Upper lobe of left lung (tissue), 6 donors: ENCODE measurements around the gene DRGX. TPM values are rescaled to one million over a fixed set of nuclear protein-coding genes. Genes with fewer than 3 reads are reported as not detected.
A peak's percentile ranks its signal among the peaks of the same experiment; 100 is the strongest.

ENCODE experiments used
- ATAC-seq, 2 donors: fragments of 200-7000 bp; cut with Tn5 transposase; one replicate each; pipeline ENCODE4 v1.9.1; 2022; ENCODE audit warnings: mild to moderate bottlenecking in 2 of 2, moderate library complexity in 2 of 2; ENCODE audit not compliant: low FRiP score in 2 of 2
- DNase-seq, 2 donors: peaks; one replicate each; pipeline ENCODE4 v3.0.0-alpha.2; 2019 to 2020
- H3K27ac ChIP-seq, 4 donors: fragments of 200-600 bp; sonication (generic); one replicate each; pipeline ENCODE4 v1.5.1; 2016 to 2019
- H3K27me3 ChIP-seq, 4 donors: fragments of 200-600 bp; sonication (generic); one replicate each; pipeline ENCODE4 v1.5.1; 2017 to 2019
- H3K36me3 ChIP-seq, 4 donors: fragments of 200-600 bp; sonication (generic); one replicate each; pipeline ENCODE4 v1.5.1; 2016 to 2019
- H3K4me1 ChIP-seq, 4 donors: fragments of 200-600 bp; sonication (generic); one replicate each; pipeline ENCODE4 v1.5.1; 2018 to 2019
- H3K4me3 ChIP-seq, 4 donors: fragments of 200-600 bp; sonication (generic); one replicate each; pipeline ENCODE4 v1.5.1; 2017 to 2019; ENCODE audit warnings: mild to moderate bottlenecking in 2 of 4, moderate library complexity in 1 of 4
- H3K9me3 ChIP-seq, 4 donors: fragments of 200-600 bp; sonication (generic); one replicate each; pipeline ENCODE4 v1.5.1; 2018 to 2019
- EP300 ChIP-seq, 4 donors: sonication (generic); formaldehyde crosslinking; IDR thresholded peaks; one replicate each; pipeline ENCODE4 v1.5.1; 2017; ENCODE audit warnings: antibody characterized with exemption in 4 of 4, control low read depth in 2 of 4
- POLR2A ChIP-seq, 4 donors: fragments of 450-650 bp; IDR thresholded peaks; one replicate each; pipeline ENCODE4 v1.5.1; 2016 to 2017; ENCODE audit warnings: antibody characterized with exemption in 4 of 4, mild to moderate bottlenecking in 2 of 4
- POLR2AphosphoS5 ChIP-seq, 2 donors: sonication (generic); formaldehyde crosslinking; IDR thresholded peaks; one replicate each; pipeline ENCODE4 v1.5.1; 2017; ENCODE audit warnings: antibody characterized with exemption in 2 of 2
- WGBS, 2 donors: methylation state at CpG; one replicate each; pipeline ENCODE4 v1.1.5; 2017 to 2018; 5-methylcytosine and 5-hydroxymethylcytosine counted together
- total RNA-seq, 6 donors: library from RNA; depleted of rRNA in 4 of 6; stranded (reverse); fragments of >200 nt in 4 of 6; gene quantifications; one replicate each; pipeline versions ENCODE4 v1.1.0 to v1.2.1, GENCODE V29; 2016 to 2021
- TF ChIP-seq, protein P1 (sequence below), 6 experiments: fragments of 450-650 bp in 4 of 6; fragments of 200-600 bp in 2 of 6; sonication (generic) in 2 of 6; IDR thresholded peaks; one replicate each; pipeline ENCODE4 v1.5.1; 2016 to 2019; ENCODE audit warnings: antibody characterized with exemption in 6 of 6
- donor health status: DM: no; HTN: no; CAD: no; lungs with moderate emphysema.
- donor health status: DM: no; HTN: yes; CAD: no; lungs with severe emphysema.

The DRGX gene
- total RNA-seq, 6 donors from 2014 or later = 0.09 to 0.17 TPM; not detected in 4

DNA sequence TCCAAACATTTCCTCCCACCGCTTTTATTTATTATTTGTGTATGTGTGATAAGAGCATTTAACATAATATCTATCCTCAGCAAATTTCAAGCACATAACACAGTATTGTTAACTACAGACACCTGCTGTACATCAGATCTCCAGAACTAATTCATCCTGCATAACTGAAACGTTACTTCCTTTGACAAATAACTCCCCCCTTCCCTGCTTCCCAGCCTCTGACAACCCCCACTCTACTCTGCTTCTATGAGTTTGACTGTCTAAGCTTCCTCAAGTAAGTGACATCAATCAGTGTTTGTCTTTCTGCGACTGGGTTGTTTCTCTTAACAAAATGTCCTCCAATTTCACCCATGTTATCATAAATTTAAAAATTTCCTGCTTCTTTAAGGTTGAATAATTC, 74.9 kb downstream of the DRGX start:
- H3K4me1 ChIP-seq = peaks cover 0 to 6% (median 0%) of the 10 kb centered on the region in 4 donors
- H3K27ac ChIP-seq = no peak overlapping the region
- WGBS, 2 donors = 62 to 64% methylated on average over 3 of the region's 3 CpGs
- no peaks in the 10 kb centered on the region for H3K9me3 ChIP-seq
- DNase-seq (no peak), ATAC-seq (no peak)
- no peak for TF ChIP-seq POLR2AphosphoS5 (IDR thresholded peaks at IDR 0.05)
- no peak for TF ChIP-seq EP300 (IDR thresholded peaks at IDR 0.05)
- TF ChIP-seq POLR2A (IDR thresholded peaks at IDR 0.05) = no peak
- TF ChIP-seq, protein P1, sequence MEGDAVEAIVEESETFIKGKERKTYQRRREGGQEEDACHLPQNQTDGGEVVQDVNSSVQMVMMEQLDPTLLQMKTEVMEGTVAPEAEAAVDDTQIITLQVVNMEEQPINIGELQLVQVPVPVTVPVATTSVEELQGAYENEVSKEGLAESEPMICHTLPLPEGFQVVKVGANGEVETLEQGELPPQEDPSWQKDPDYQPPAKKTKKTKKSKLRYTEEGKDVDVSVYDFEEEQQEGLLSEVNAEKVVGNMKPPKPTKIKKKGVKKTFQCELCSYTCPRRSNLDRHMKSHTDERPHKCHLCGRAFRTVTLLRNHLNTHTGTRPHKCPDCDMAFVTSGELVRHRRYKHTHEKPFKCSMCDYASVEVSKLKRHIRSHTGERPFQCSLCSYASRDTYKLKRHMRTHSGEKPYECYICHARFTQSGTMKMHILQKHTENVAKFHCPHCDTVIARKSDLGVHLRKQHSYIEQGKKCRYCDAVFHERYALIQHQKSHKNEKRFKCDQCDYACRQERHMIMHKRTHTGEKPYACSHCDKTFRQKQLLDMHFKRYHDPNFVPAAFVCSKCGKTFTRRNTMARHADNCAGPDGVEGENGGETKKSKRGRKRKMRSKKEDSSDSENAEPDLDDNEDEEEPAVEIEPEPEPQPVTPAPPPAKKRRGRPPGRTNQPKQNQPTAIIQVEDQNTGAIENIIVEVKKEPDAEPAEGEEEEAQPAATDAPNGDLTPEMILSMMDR (IDR thresholded peaks at IDR 0.05) = no peak
- H3K27me3 ChIP-seq = no peaks in the 10 kb centered on the region
- H3K36me3 ChIP-seq = no peaks in the 10 kb centered on the region
- H3K4me3 ChIP-seq = no peak overlapping the region

DNA sequence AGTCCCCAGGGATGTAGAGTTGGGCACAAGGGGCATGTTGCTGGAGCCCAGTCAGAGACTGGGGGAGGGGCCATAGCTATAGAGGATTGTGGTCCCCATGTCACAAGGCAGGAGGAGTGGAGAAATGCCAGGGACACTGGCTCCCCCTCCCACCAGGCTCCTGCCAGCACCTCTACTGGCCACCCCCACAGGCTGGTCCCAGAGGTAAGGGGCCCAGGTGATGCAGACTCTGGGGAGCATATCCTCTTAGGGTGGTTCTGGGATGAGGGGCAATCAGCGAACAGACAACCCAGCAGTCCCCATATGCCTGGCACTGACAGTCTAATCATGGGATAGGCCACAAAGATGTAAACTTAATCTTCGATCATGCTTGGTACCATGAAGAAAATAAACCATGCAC, 75.7 kb downstream of the DRGX start:
- no peaks in the 10 kb centered on the region for H3K36me3 ChIP-seq
- H3K4me1 ChIP-seq = peaks cover 0 to 6% (median 0%) of the 10 kb centered on the region in 4 donors
- ATAC-seq = no peak
- no peak overlapping the region for H3K27ac ChIP-seq
- TF ChIP-seq EP300 (IDR thresholded peaks at IDR 0.05) = no peak
- no peak for TF ChIP-seq POLR2AphosphoS5 (IDR thresholded peaks at IDR 0.05)
- TF ChIP-seq, protein P1 (IDR thresholded peaks at IDR 0.05) = no peak
- no peak for TF ChIP-seq POLR2A (IDR thresholded peaks at IDR 0.05)
- no peaks in the 10 kb centered on the region for H3K9me3 ChIP-seq
- H3K27me3 ChIP-seq = no peaks in the 10 kb centered on the region
- 88 to 94% methylated on average over 2 of the region's 2 CpGs for WGBS, 2 donors
- no peak overlapping the region for H3K4me3 ChIP-seq
- no peak for DNase-seq

DNA sequence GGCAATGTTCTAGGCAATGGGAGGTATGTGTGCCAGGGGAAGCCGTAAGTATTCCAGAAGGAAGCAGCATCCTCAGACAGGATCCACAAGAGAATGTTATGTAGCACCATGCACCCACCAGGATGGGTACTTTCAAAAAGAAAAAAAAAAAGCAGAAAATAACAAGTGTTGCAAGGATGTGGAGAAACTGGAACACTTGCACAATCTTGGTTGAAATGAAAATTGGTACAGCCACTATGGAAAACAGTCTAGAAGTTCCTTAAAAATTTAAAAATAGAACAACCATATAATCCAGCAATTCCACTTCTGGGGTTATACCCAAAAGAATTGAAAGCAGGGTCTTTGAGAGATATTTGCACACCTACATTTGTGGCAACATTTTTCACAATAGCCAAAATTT, 76.7 kb downstream of the DRGX start:
- Histone ChIP-seq H3K4me3 (no peak overlapping the region), H3K36me3 (no peaks in the 10 kb centered on the region), H3K9me3 (no peaks in the 10 kb centered on the region), H3K27me3 (no peaks in the 10 kb centered on the region), H3K4me1 (peaks cover 0 to 6% (median 0%) of the 10 kb centered on the region in 4 donors), H3K27ac (no peak overlapping the region)
- 72 to 88% methylated on average over 1 of the region's 1 CpG for WGBS, 2 donors
- TF ChIP-seq EP300 (IDR thresholded peaks at IDR 0.05) (no peak), POLR2A (IDR thresholded peaks at IDR 0.05) (no peak), POLR2AphosphoS5 (IDR thresholded peaks at IDR 0.05) (no peak)
- TF ChIP-seq, protein P1 (IDR thresholded peaks at IDR 0.05) = no peak
- ATAC-seq (no peak), DNase-seq (no peak)

DNA sequence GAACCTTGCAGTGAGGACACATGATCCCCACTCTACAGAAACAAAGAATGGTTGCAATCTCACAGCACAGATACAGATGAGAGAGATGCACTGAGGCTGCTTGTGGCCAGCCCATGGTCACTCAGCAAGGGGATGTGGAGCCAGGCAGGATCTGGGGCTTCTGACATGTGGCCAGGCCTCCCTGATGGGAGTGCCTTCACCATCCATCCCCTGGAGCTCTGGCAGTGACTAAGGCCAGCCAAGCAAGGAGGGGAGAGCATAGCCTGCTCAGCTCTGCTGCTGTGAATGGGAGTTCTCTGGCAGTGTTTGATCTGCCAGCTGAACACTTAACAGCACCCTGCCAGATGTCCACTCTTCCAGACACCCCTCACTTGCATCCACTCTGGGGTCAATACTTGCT, 77.1 kb downstream of the DRGX start:
- no peak overlapping the region for H3K27ac ChIP-seq

DNA sequence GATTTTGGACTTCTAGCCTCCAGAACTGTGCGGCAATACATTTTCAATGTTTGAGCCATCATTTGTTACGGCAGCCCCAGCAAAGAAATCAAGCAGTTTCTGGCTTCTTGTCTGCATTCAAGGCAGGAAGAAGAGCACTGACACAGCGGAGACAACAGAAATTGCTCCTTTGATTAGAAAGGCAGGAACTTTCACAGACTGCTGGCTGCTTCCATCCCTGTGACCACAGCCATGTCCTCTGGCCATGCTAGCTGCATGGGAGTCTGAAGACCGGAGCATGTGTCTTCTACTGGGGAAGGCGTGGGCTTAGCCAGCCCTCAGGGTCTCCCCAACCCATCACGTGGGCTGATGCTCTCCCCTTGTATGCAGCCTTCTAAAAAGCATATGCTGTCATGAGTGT, 77.9 kb downstream of the DRGX start:
- Histone ChIP-seq H3K4me1 (peaks cover 0 to 6% (median 0%) of the 10 kb centered on the region in 4 donors), H3K27ac (no peak overlapping the region), H3K36me3 (no peaks in the 10 kb centered on the region), H3K27me3 (no peaks in the 10 kb centered on the region), H3K4me3 (no peak overlapping the region), H3K9me3 (no peaks in the 10 kb centered on the region)
- TF ChIP-seq EP300 (IDR thresholded peaks at IDR 0.05) (no peak), POLR2A (IDR thresholded peaks at IDR 0.05) (no peak), POLR2AphosphoS5 (IDR thresholded peaks at IDR 0.05) (no peak)
- TF ChIP-seq, protein P1 (IDR thresholded peaks at IDR 0.05) = no peak
- WGBS, 2 donors = 80 to 86% methylated on average over 5 to 6 of the region's 6 CpGs
- DNase-seq (no peak), ATAC-seq (peak in 1 of 2 donors; percentile 28)

More for the DNA sequence above, 77.1 kb downstream of the DRGX start:
- TF ChIP-seq, protein P1 (IDR thresholded peaks at IDR 0.05) = no peak
- no peak for TF ChIP-seq EP300 (IDR thresholded peaks at IDR 0.05)
- TF ChIP-seq POLR2AphosphoS5 (IDR thresholded peaks at IDR 0.05) = no peak
- TF ChIP-seq POLR2A (IDR thresholded peaks at IDR 0.05) = no peak
- no peaks in the 10 kb centered on the region for H3K9me3 ChIP-seq
- peaks cover 0 to 6% (median 0%) of the 10 kb centered on the region in 4 donors for H3K4me1 ChIP-seq
- DNase-seq (no peak), ATAC-seq (no peak)
- H3K27me3 ChIP-seq = no peaks in the 10 kb centered on the region
- no peaks in the 10 kb centered on the region for H3K36me3 ChIP-seq
- no peak overlapping the region for H3K4me3 ChIP-seq
